ENCODE data around the gene ANKRD29.

Gene ANKRD29

DNA sequence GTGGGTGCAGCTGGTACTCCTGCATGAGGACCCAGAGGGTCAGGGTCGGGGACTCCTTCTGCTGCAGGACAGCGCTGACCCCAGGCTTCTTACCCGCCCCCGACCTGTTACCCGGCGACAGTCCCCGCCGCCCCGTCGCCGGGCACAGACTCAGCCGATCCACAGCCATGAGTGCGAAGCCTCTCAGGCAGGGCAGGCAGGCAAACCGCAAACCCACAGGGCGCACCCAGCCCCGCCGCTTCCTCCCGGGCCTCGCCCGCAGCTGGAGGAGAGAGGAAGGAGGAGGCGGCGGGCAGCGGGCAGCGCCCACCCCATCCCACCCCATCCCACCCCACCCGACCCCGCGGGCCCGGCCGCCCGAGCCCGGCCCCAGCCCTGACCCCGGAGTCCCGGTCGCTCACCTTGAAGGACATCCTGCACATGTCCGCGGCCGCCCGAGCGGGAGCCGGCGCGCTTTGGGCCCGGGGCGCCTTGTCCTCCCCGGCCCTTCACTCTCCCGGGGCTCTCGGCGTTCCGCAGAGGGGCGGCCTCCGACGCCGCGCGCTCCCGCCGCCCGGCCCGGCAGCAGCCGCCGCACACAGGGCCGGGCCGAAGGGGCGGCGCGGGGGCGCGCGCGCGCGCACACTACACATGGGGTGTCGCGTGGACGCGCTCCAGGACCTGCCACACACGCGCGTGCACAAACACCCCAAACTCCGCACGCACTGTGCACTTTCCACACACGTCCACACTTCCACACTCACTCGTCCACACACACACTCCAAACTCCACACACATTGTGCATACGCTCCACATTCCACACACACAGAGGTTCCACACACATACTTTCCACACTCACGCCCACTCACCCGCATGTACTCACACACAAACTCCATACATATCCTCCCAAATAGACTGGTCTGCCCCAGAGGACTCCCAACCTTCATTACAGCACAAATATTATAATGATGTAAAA, at the start of gene ANKRD29:
TSS of gene ANKRD29 (minus strand) at position 603 of the 955 bp plus-strand sequence. CDS start at position 422, 181 bp downstream.
- peak; percentile 56 to 73 for ATAC-seq

DNA sequence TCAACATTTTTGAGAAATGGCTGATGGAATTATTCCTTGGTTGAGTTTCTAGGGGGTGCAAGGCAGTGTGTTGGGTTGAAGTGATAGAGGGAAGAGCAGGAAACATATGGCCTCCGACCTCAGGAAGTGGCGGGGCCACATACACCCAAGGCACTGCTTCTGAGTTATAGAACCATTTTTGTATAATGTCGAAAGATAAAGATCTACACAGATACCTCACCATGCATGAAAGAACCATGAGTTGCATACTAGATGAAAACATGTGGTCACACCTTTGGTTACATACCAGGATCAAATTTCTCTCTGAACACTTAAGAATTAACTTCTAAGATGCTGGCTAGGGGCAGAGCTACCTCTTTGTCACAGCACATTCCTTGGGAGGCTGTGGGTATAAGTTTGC, 49.7 kb upstream of the ANKRD29 start:
- ATAC-seq: peak in 1 of 2 donors; percentile 36

DNA sequence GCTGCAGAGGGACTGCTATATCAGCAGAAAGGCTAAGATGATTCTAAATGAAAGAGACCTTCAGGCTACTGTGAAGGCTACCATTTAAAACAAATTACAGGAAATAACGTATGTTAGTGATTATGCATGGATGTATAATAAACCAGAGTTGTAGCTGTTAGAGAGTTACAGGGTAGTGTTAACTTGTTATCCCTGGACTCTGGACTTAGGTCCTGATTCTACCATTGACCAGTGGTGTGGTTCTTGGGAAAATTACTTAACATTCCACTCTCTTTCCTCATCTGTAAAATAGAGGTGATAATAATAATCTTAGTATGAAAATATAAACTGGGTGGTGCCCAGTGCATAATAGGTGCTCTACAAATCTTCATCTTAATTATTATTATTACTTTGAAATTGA, 48.7 kb upstream of the ANKRD29 start:
- ATAC-seq: no peak

DNA sequence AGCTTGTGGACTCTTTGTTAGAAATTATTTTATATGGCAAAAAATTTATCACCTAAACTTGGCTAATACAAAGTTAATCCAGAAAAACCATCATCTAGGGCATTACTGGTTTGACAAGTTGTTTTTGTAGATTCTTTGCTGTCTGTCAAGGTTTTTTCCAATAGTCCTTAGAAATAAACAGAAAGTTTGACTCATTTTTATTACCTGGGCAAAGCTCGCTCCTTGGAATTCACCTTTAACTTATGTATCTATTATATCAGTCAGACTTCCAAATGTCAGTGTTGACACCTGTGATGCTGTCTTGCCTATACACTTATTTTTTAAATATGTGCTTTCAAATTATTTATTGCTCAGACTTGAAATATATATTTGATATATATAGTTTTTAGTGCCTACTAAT, 48.2 kb upstream of the ANKRD29 start:
- ATAC-seq: no peak

GRCh38 chr18:23710068-23710527, 47.4 kb upstream of the ANKRD29 start:
- ATAC-seq: no peak

- ATAC-seq: no peak
Measured at GRCh38 chr18:23706971-23707640, 44.4 kb upstream of the ANKRD29 start.

DNA sequence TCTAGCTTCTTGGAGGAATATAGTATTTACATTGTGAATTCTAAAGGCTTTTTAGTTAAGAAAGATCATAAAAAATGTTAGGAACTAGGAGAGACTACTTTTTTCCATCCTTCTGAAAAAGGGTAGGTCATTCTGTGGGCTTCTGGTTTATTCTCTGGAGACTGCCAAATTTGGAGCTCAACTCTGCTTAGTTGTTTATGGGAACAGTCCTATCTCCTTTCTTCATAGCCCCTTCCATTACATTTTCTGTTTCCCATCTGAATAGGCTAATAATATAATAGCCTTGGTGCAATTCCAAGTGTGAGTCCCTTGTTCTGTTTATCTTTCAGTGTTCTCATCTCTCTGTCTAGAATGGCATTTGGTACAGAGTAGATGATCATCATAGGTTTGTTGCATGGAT, 42.1 kb upstream of the ANKRD29 start:
- no peak for ATAC-seq

- ATAC-seq: no peak
Measured at GRCh38 chr18:23703987-23704384, 41.3 kb upstream of the ANKRD29 start.

DNA sequence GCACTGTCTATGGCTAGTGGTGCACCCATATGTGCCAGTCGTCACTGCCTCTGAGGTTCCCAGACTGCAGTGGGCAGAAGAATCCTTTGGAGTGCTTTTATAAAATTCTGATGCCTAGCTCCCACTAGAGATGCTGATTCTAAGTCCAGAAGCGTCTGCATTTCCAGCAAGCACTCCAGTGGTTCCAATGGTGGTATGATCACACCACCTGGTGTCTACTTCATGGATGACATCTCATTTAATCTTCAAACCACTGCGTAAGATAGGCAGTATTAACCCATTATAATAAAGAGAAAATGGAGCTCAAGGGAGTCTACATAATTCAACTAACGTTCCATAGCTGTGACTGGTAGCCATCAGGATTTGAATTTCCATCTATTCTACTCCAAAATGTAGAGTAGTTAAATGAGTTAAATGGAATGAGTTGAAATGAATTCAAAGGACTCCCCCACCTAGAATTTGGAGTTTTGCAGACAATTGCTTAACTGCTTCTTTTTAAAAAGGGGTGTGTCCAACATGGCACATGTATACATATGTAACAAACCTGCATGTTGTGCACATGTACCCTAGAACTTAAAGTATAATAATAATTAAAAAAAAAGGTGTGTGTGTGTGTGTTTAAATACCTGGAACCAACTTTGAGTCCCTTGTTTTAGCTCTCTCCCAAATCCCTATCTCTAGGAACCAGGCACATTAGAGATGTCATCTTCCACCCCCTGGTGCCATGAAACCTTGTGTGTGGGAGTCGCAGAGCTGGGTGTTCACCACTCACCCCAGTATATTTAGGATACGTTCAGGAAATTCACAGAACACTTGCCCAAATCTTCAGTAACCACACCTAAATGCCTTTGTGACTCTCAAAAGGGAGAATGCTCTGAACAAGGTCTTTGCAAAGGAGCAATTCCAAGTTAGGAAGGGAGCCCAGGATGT, 40.6 kb upstream of the ANKRD29 start:
- ATAC-seq: peak in 1 of 2 donors; percentile 51

- ATAC-seq: no peak
Measured at GRCh38 chr18:23702606-23703005, 39.9 kb upstream of the ANKRD29 start.

GRCh38 chr18:23701544-23702064, 38.9 kb upstream of the ANKRD29 start:
- ATAC-seq: no peak

DNA sequence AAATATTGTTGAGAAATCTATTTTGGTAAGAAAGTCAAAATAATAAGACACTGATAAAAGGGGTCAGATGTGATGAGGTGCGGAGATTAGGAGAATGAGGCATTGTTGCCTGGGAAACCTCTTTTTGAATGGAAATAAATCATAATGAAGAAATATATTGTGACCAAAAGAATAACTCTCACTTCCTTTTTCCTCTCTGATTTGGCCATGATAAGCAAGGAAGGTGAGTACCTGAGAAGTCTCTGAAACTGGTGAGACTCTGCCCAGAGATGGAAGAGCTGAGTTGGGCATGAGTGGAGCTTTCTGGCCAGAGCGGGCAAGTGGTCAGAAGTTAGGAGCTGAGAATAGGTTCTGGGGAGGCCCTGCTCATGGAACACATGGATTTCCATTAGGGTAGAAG, 38.3 kb upstream of the ANKRD29 start:
- ATAC-seq: no peak

DNA sequence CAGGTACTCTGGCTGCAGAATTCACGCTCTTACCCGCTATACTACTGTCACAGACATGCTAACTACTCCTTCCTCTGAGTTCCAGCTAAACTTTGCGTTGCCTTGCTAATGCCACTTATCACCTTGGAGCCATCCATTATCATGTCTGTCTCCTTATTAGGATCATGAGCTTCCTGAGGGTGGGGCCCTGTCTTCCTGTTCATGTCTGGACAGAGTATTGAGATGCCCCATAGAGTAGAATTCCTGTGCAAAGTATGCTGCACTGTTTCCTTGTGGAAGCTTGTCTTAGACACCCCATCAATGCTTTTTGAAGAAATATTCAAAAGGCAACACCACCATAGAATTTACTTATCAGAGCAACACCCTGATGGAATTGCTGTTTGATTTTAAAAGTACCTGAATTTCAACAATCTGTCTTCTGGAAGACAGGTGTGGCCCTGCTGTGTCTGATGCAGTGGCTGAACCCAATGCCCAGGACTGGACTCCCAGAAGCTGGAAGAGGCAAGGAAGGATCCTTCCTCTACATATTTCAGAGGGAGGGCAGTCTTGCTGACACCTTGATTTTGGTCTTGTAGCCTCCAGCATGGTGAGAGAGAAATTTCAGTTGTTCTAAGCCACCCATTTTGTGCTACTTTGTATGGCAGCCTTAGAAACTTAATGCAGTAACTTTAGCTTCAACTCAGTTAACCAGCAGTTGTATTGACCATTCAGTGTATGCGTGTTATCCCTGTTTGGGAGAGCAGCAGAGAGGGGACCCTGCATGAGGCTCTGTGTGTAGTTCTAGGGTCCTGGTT, 32.1 kb upstream of the ANKRD29 start:
- no peak for ATAC-seq

- ATAC-seq: no peak
Measured at GRCh38 chr18:23693846-23694245, 31.1 kb upstream of the ANKRD29 start.

DNA sequence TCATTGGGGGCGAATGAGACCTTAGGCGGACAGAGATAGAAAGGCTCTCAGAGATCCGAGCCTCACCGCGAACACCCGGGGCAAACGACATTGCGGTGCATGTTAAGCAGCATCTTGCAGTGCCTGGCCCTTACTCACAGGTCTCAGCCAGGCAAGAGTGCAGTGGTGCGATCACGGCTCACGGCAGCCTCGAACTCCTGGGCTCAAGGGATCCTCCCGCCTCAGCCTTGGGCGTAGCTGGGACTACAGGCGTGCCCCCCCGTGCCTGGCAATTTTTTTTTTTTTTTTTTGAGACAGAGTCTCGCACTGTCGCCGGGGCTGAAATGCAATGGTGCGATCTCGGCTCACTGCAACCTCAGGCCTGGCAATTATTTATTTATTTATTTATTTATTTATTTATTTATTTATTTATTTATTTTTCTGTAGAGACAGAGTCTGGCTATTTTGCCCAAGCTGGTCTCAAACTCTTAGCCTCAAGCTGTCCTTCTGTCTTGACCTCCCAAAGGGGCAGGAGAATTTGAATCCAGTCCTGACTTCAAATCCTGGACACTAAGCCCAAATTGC, 27.9 kb upstream of the ANKRD29 start:
- no peak for ATAC-seq

DNA sequence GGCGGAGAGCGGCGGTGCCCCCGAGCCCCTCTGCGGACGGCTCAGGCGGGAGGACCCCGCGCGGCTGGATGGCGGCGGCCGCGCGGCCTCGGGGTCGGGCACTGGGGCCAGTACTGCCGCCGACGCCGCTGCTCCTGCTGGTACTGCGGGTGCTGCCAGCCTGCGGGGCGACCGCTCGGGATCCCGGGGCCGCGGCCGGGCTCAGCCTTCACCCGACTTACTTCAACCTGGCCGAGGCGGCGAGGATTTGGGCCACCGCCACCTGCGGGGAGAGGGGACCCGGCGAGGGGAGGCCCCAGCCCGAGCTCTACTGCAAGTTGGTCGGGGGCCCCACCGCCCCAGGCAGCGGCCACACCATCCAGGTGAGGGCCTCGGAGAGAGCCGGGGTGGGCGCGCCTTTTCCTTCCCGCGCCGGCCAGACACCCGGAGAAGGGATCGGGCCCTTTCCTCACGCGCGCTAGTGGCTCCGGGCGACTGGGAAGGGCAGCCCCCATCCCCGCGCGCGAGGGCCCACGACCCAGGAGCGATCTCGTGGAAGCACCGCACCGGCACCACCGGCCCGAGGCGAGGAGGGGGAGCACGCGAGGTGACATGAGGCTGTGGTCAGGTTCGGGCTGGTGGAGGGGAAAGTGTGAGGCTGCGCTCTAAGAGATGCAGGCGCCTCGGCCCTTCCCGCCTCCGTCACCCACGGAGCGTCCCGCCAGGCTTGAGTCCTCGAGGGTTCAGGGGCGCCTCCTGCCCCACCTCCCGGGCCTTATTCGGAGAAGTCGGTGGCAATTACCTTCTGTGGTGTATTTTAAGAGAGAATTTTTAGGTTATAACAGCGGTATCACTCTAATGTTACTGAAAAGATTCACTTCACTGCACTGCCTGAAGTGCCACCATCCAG, 27.1 kb upstream of the ANKRD29 start:
- ATAC-seq: peak; percentile 13 to 17

- peak; percentile 21 to 55 for ATAC-seq
Measured at GRCh38 chr18:23689031-23689615, 26.4 kb upstream of the ANKRD29 start, which contains the start of gene LAMA3. TSS of gene LAMA3 (plus strand) at chr18:23689453. CDS start at chr18:23689684, 231 bp downstream.

DNA sequence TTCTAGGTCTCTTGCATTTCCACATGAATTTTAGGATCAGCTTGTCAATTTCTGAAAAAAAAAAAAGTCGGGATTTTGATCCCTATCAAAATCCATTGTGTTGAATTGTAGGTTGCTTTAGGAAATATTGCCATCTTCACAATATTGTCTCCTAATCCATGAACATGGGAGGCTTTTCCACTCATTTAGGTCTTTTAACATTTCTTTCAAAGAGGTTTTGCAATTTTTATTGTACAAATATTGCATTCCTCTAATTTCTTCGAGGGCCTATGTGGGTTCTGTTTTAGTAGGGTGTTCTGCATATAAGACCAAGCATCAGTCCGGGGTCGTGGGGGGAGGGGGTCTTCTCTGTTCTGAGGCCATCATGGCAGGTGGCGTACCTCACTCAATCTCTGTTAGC, 25.8 kb upstream of the ANKRD29 start:
- ATAC-seq: no peak

- no peak for ATAC-seq
Measured at GRCh38 chr18:23684515-23685197, 21.9 kb upstream of the ANKRD29 start.
